T-helper 2 cell (primary cell): ENCODE results near the gene GTF2H4.

Experiments used
- DNase-seq, 5 experiments: peaks; one replicate each; pipeline versions ENCODE4 v3.0.0 to v3.0.0-alpha.2; 2012 to 2022

The GTF2H4 gene

DNA sequence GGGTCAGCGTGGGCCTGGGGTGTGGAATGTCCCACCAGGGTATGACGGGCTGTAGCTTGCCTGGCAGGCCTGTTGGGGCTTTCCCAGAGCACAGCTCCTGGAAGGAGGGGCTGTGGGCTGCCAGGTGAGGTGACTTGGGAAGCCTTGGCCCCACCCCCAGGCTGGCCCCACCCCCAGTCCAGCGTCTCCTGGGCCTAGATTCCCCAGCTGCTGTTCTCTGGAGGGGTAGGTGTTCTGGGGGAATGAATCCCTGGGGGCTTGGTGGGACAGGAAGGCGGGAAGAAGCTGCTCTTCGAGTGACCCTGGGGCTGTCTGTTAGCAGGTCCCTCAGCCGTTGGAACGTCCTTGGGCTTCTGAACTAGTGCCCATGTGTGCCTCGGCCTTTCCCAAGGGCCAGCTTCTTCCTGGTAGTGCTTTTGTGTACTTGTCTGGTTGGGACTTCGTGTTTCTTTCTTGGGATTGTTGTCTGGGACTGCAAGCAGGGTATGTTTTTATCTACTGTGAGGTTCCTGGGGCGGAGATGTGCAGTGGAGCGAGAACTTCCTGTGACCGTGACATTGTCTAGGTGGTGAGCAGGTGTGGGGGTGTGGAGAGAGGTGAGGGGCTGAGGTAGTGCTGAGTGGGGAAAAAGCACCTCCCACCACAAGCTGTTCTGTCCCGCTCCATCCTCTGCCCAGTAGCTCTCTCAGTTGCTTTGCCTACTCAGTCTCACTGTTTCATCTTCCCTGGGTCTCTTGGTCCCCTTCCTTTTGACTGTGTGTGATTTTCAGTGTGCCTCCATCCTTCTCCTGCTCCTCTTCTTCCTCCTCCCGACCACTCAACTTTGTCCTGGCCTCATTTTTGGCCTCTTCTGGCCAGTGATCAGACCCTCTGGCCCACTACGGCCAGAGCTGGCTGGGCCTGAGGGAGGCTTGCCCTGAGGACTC, 25.0 kb upstream of the GTF2H4 start:
- no peak for DNase-seq

DNA sequence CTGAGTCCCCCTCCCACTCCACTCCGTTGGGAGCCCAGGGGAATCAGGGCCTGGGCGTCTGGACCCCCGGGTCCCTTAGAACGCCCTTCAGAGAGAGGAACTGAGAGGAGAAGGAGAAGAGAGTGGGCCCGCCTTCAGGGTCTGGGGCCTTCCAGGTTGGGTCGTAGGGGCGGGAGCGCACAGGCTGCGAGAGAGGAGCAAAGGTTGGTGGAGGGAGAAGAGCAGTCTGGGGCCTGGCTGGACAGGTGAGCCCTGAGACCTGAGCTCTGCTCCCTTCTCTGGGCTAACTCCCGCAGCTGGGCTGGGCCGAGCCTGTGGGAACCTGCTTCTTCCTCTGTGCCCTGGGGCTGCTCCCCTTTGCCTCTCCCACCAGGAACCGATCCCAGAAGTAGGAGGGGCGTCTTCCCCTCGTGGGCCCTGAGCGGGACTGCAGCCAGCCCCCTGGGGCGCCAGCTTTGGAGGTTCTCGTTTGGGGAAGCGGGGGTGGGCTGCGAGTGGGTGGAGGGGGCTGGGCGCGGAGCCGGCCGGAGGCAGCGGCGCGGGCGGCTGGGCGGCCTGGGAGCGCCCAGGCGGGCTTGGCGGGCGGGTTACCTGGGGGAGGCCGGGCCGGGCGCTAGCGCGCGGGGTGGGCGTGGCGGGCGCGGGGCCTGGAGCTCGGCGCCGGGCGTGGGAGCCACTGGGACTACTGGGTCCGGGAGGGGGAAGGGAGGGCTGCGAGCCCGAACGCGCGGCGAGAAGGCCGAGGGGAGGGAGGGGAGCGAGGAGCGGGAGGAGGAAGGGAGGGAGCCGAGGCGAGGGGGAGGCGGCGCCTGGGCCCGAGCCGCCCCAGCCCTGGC, 24.1 kb upstream of the GTF2H4 start, which contains the start of gene DDR1:
TSS of gene DDR1 (plus strand) at position 835 of the 836 bp plus-strand sequence. CDS start 4,211 bp downstream, outside the sequence.
- DNase-seq: peak; percentile 18 to 31 (median 30)

DNA sequence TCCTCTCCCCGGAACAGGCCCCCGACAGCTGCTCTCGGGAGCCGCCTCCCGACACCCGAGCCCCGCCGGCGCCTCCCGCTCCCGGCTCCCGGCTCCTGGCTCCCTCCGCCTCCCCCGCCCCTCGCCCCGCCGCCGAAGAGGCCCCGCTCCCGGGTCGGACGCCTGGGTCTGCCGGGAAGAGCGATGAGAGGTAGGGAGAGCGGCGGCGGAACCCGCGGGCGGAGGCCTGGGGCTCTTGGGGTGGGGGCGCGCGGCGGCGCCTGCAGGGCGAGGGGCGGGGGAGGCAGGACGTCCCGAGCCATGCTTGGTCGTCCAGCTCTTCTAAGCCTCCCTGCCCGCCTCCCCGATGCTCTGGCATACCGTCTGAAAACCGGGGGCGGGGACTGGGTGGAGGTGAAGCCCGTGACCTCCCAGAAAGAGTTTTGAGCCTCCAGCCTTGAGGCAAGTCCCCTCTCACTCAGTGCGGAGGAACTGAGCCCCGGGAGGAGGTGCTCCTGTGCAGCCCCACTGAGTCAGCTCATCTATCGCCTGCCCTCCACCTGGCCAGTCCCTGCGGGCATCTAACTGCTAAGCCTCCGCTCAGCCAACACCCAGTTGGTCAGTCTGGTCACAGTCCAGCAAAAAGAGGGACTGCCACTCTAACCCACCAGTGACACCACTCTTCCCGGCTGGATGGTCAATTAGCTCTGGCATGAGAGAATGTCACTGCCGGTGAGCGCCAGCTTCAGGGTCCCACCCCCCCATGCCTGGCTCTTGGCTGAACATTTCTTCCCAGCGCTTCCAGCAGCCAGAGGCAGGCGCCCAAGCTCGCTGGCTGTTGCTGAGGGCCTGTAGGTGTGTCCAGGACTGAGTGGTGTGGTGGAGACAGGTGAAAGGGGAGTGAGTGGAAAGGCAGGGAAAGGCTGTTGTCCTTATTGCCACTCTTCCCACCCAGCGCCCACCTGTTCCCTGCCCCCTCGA, 23.2 kb upstream of the GTF2H4 start:
- DNase-seq: peak in 4 of 5 experiments; percentile 13 to 18 (median 16)

DNA sequence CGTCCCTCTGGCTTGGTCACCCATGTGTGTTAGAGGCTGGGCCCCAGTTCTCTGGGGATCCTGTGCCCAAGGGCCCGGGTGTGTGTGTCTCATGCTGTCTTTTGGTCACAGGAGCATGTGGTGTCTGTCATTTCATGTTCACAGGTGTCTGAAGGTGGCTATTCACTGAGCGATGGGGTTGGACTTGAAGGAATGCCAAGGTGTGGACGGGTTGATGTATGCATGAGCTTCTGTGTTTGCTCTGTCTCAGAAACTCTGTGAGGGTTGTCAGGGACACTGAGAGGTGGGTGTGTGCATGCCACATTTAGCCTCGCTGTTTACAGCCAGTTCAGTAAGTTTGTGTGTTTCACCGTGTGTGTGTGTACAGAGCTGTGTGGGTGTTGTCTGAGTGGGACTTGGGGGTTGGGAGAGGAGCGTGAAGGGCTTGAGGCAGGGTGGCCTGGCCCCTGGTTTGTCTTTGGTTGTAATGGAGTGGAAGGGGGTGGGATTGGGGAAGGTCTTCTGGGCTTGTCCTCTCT, 22.5 kb upstream of the GTF2H4 start:
- DNase-seq: no peak

DNA sequence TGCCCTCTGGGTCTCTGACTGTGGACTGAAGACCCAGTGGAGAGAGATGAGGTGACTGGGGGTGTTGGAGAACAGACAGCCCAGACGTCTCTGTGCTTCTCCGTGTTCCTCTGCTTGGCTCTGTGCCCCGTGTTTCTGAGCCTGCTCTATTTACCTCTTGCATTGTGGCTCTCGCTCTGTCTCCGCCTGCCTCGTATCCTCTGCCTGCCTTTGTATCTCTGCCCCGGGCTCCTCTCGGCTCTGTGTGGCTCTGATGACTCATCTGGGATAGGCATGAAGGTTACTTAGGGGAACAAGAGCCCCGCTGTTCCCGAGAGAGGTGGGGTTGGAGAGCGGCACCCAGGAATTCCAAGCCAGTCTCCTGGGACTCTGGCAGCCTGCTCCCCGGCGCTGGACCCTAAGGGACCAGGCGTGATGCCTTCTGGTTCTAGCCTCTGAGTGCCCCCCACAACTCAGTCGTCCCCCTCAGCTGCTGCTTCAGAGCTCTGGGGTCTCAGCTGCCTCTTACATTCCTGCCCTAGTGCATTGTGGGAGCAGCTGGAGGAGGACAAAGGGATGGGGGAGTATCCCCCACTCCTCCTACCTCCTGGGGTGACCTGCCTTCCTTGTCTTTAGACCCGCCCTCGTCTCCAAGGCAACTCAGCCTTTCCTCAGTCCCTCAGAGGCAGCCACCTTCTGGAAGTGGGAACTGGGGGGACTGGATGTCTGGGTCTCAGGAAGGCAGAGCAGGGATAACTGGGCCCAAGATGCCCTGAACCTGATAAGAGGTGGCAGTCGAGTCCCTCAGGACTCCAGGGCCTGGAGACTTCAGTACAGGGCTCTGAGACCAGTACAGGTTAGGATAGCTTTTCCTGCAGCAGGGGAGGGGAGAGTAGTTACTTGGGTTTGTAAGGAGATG, 21.8 kb upstream of the GTF2H4 start:
- DNase-seq: no peak

DNA sequence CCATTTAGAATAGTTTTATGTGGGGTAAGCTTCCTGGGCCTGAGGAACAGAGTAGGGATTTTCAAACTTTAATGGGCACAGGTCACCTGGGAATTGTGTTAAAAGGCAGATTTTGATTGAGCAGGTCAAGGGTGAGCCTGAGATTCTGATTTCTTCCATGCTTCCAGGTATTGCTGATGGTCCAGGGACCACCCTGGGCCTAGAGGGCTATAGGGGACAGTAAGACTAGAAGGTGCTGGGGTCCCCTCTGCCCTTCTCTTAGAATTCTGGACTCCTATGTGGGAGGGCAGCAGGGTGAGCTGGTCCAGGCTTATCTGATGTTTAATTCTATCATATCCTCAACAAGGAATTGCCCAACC, 21.1 kb upstream of the GTF2H4 start:
- no peak for DNase-seq

DNA sequence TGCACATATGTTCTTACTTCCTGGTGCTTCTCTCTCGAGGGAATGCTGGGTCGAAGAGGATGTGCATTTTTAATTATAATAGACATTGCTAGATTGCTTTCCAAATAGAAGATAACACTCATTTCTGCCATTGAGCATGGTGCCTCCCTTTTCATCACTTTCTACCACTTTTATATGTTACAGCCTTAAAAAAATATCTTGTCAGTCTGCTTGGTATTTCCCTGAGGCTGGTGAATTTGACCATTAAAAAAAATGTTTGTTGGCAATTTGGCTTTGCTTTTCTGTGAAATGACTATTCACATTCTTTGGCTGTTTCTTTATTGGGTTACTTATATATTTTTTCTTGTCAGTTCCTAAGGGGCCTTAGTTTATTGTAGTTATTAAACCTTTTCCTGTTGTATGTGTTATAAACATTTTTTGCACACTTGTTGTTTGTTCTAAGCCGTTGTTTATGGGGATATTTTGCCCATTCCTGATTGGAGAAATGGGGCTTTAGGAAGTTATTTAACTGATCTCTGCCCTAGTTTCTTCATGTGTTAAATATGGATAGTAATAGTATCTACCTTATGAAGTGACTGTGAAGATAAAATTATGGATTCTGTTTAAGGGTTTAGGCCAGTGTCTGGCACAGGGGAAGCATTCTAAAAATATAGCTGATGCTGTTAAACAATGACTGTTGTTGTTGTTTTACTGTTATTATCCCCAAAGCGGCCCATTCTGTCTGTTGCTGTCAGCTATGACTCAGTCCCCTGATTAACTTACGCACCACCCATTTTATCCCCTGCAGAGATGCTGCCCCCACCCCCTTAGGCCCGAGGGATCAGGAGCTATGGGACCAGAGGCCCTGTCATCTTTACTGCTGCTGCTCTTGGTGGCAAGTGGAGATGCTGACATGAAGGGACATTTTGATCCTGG, 19.8 kb upstream of the GTF2H4 start:
- no peak for DNase-seq

DNA sequence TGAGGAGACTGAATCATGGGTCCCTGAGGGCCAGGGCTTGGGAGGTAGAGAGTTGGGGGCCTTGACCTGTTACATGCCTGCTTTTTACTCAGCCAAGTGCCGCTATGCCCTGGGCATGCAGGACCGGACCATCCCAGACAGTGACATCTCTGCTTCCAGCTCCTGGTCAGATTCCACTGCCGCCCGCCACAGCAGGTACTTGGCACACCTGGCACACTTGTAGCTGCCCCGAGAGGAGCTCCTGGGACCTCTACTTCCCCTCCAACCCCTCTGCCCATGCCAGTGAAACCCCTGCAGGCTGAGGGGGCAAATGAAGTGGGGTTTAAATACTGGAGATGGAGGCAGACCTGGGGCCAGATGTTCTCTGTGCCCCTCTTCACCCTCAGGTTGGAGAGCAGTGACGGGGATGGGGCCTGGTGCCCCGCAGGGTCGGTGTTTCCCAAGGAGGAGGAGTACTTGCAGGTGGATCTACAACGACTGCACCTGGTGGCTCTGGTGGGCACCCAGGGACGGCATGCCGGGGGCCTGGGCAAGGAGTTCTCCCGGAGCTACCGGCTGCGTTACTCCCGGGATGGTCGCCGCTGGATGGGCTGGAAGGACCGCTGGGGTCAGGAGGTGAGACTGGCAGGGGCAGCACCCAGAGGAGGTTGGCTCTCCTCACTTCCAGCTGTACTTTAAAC, 19.1 kb upstream of the GTF2H4 start:
- DNase-seq: no peak

DNA sequence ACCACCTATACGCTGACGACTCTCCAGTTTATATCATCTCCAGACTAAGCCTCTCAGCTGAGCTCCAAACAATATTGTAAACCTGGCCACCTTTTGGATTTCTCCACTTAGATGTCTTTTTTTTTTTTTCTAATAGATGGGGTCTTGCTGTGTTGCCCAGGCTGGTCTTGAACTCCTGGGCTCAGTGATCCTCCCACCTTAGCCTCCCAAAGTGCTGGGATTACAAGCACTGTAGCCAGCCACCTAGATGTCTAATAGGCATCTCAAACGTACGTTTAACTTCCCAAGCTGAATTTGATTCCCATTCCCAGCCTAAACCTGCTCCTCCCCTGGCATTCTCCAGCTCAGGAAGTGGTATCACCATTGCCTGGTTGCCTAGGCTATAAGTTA, 18.5 kb upstream of the GTF2H4 start:
- DNase-seq: no peak

DNA sequence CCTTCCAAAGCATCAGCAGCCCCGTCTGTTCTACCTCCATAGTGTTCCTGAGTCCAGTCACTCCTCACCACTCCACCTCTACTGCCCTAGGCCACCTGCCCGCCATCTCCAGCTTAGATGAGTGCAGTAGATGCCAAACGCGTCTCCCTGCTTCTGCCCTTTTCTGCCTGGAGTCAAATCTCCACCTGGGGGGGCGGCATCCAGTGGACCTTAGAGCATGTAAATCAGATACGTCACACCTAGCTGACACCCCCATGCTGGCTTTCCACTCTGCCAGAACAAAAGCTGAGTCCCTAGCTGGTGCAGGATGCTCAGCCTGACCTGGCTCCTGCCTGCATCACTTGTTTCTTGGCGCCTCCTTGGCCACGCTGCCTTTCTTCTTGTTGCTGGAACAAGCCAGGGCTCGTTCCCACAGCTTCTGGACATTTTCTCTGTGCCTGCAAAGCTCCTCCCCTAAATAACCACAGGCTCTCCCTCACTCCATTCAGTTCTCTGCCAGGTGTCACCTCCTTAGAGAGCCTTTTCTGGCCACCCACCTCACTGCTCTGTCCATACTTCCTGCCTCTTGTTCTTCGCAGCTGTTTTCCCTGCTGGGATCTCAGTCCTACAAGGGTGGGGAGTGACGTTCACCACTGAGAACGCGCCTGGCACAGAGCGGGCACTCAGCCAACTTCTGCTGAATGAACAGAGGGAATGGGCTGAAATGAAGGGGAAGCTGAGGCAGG, 17.9 kb upstream of the GTF2H4 start:
- no peak for DNase-seq

DNA sequence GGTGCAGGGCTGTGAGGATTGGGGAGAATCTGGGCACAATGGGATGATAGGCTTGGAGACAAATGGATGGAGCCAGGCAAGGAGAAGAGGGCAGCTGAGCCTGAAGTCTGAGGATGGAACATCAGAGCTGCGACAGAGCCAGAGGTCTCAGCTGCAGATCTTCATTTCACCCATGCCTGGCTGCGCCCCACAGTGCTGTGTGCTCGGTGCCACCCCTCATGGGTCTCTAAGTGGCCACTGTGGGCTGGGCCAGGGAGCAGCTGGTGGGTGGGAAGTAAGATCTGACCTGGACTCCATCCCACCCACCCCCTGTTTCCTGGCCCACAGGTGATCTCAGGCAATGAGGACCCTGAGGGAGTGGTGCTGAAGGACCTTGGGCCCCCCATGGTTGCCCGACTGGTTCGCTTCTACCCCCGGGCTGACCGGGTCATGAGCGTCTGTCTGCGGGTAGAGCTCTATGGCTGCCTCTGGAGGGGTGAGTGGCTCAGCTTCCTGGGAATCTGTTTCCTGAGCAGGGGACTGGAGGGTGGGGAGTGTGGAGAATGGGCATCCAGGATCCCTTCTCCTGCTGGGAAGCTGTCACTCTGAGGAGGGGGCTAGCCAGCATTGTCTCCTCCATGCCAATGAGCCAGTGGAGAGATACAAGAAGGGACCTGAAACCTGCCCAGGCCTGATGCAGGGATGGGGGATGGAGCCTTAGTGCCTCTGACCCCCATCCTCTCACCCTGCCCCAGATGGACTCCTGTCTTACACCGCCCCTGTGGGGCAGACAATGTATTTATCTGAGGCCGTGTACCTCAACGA, 17.2 kb upstream of the GTF2H4 start:
- no peak for DNase-seq

DNA sequence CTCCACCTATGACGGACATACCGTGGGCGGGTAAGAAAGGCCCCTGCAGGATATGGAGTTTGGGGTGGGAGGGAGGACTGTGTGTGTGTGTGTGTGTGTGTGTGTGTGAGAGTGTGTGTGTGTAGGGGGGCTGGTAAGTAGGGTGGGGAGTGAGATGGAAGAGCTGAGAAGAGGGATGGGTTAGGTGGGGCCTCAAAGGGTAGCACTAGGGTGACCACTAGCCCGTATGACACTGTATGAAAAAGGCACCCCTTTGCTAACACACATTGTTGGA, 16.6 kb upstream of the GTF2H4 start:
- DNase-seq: no peak

DNA sequence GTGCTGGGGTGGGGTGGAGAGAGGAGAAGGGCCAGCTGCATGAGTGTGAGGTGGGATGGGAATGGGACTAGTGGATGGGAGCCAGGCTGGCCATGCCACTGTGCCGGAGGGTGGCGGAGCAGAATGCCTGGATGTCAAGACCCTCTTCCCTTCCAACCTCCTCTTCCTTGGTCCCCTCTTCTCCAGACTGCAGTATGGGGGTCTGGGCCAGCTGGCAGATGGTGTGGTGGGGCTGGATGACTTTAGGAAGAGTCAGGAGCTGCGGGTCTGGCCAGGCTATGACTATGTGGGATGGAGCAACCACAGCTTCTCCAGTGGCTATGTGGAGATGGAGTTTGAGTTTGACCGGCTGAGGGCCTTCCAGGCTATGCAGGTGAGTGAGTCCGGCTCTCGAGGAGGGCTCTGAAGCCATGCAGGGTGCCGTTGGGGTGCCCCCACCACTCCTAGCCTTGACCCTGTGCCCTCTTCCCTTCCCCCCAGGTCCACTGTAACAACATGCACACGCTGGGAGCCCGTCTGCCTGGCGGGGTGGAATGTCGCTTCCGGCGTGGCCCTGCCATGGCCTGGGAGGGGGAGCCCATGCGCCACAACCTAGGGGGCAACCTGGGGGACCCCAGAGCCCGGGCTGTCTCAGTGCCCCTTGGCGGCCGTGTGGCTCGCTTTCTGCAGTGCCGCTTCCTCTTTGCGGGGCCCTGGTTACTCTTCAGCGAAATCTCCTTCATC, 16.0 kb upstream of the GTF2H4 start:
- DNase-seq: no peak

DNA sequence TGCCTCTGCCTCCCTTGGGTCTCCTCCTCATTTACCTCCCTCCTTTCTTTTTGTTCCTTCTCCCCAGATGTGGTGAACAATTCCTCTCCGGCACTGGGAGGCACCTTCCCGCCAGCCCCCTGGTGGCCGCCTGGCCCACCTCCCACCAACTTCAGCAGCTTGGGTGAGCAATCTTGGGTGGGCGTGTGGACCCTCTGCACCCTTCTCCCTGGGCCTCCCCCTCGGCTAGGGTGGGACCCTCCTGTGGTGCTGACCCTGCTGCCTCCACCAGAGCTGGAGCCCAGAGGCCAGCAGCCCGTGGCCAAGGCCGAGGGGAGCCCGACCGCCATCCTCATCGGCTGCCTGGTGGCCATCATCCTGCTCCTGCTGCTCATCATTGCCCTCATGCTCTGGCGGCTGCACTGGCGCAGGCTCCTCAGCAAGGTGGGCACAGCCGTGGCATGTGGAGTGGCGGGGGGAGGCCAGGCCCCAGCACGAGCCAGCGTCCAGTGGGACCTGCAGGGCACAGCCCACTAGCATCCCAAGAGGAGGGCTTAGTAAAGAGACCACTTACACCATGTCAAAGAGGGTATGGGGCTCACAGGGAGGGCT, 14.9 kb upstream of the GTF2H4 start:
- DNase-seq: no peak

DNA sequence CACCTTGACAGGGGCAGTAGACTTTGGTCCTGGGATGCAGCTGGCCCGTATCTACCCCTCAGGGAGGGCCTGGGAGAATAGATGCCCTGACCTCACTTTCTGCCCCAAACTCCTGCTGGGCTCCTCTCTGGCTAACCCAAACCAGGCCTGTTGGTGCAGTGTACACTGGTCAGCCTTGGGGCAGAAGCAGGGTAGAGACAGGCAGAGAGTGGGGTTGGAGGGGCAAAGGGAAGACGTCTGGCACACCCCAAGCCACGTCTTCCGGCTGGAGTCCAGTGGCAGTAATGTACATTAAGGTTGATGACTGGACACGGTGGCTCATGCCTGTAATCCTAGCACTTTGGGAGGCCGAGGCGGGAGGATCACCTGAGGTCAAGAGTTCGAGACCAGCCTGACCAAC, 14.3 kb upstream of the GTF2H4 start:
- no peak for DNase-seq

DNA sequence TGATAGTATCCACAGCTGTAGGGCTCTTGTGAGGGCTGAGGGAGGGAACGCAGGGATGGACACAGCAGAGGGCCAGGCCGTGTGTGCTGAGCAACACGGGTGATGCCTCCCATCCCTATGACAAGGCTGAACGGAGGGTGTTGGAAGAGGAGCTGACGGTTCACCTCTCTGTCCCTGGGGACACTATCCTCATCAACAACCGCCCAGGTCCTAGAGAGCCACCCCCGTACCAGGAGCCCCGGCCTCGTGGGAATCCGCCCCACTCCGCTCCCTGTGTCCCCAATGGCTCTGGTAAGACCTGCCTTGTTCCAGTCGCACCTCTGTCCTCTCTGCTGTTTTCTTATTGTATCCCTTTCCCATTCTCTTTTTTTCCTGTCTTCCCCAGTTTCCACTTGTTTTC, 13.6 kb upstream of the GTF2H4 start:
- DNase-seq: no peak

DNA sequence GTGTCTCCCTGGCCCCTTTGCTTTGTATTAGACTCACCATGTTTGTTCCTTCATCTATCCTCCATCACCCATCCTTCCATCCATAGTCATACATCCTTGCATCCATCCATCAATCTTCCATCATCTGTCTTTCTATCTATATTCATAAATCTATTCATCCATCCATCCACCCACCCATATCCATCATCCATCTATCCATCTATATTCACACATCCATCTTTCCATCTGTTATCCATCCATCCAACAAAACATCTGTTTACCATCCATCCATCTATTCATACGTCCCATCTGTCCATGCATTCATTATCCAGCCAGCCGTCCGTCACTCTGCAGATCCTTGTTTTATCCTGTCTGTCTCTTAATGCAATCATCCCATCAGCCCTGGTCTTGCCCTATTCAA, 13.1 kb upstream of the GTF2H4 start:
- DNase-seq: no peak
